Testis (tissue), 5 donors: ENCODE results near the gene UGT1A10. TPM values are rescaled to one million over a fixed set of nuclear protein-coding genes. Genes with fewer than 3 reads are reported as not detected.
"Not testable (repeated sequence)": the region's sequence is repeated elsewhere in the genome, so short reads cannot be mapped to it uniquely, and the experiment has no call there.

ENCODE experiments used
- DNase-seq: peaks from one replicate; pipeline ENCODE4 v3.0.0-alpha.2; 2019
- H3K27ac ChIP-seq, 2 donors: fragments of 200-600 bp; sonication (generic); one replicate each; pipeline ENCODE4 v1.5.1; 2019
- H3K27me3 ChIP-seq: fragments of 200-600 bp; sonication (generic); one replicate; pipeline ENCODE4 v1.5.1; 2019
- H3K36me3 ChIP-seq: fragments of 200-600 bp; sonication (generic); one replicate; pipeline ENCODE4 v1.5.1; 2017; ENCODE audit warnings: low read depth; ENCODE audit errors: missing control alignments
- H3K4me1 ChIP-seq: fragments of 200-600 bp; sonication (generic); one replicate; pipeline ENCODE4 v1.5.1; 2019
- H3K4me3 ChIP-seq, 2 donors: fragments of 200-600 bp; sonication (generic); one replicate each; pipeline ENCODE4 v1.5.1; 2017 to 2019
- H3K9me3 ChIP-seq: fragments of 200-600 bp; sonication (generic); one replicate; pipeline ENCODE4 v1.5.1; 2017
- CTCF ChIP-seq, 3 experiments: fragments of 450-650 bp in 2 of 3; fragments of 200-600 bp in 1 of 3; sonication (generic) in 1 of 3; IDR thresholded peaks; one replicate each; pipeline ENCODE4 v1.5.1; 2016 to 2019; ENCODE audit warnings: antibody characterized with exemption in 3 of 3, mild to moderate bottlenecking in 2 of 3, moderate library complexity in 1 of 3
- POLR2A ChIP-seq: fragments of 450-650 bp; IDR thresholded peaks from one replicate; pipeline ENCODE4 v1.6.1; 2017; ENCODE audit warnings: antibody characterized with exemption, mild to moderate bottlenecking, moderate library complexity
- WGBS, 2 donors: methylation state at CpG; one replicate each; pipeline ENCODE4 v1.1.5; 2018; 5-methylcytosine and 5-hydroxymethylcytosine counted together
- intact Hi-C: fragments of 100-400 bp; cut with DNase I; formaldehyde crosslinking; loops from one replicate; pipeline ENCODE4 v1.15.1; 2023; ENCODE audit warnings: low total_unique reads
- long read RNA-seq, 2 donors: transcript quantifications; one replicate each; lab custom pipeline, GENCODE V29; 2026
- polyA plus RNA-seq: library from polyadenylated mRNA; stranded (reverse); fragments of 350-450 nt; fragmentation: Illumina TruSeq; extraction: RNeasy Lipid Tissue Mini Kit (QIAGEN cat#74804); gene quantifications from one replicate; pipeline ENCODE4 v1.2.3, GENCODE V29; 2014; ENCODE audit warnings: low read depth, low replicate concordance; ENCODE audit not compliant: insufficient read depth
- total RNA-seq, 2 donors: library from RNA; depleted of rRNA; stranded (reverse); fragments of >200 nt; gene quantifications; one replicate each; pipeline ENCODE4 v1.2.3, GENCODE V29; 2016

UGT1A10 gene
- total RNA-seq (under 1 TPM; 0.31 to 0.68 TPM), polyA plus RNA-seq (0.29 TPM)
- long read RNA-seq, donor 1 = 0 reads
- long read RNA-seq, donor 2 = 0 reads

GRCh38 chr2:233636306-233636705, at the start of gene UGT1A10:
UGT1A10 (plus strand) TSS chr2:233636448; CDS start chr2:233636523, 75 bp downstream.
- 81 to 93% methylated on average over 9 to 10 of the region's 10 CpGs for WGBS, 2 donors
- intact Hi-C loops, H3K36me3 ChIP-seq, H3K27ac ChIP-seq, H3K27me3 ChIP-seq, H3K4me3 ChIP-seq, H3K9me3 ChIP-seq, DNase-seq, H3K4me1 ChIP-seq: not testable (repeated sequence)

GRCh38 chr2:233588400-233588799, 47.8 kb upstream of the UGT1A10 start:
- WGBS, 2 donors = 83 to 94% methylated on average over 2 of the region's 2 CpGs
- intact Hi-C loops = no loop called here
- no peaks in the 10 kb centered on the region for H3K4me1 ChIP-seq

GRCh38 chr2:233592706-233593105, 43.5 kb upstream of the UGT1A10 start:
- H3K27ac ChIP-seq, H3K27me3 ChIP-seq, H3K36me3 ChIP-seq, H3K4me3 ChIP-seq, H3K9me3 ChIP-seq, H3K4me1 ChIP-seq, intact Hi-C loops, DNase-seq: not testable (repeated sequence)
- 90 to 100% methylated on average over 1 of the region's 1 CpG for WGBS, 2 donors

More at GRCh38 chr2:233588400-233588799, 47.8 kb upstream of the UGT1A10 start:
- no peak overlapping the region for H3K27ac ChIP-seq
- H3K36me3 ChIP-seq = no peaks in the 10 kb centered on the region
- H3K4me3 ChIP-seq = no peak overlapping the region
- no peaks in the 10 kb centered on the region for H3K9me3 ChIP-seq
- no peaks in the 10 kb centered on the region for H3K27me3 ChIP-seq
- no peak for TF ChIP-seq POLR2A
- no peak for TF ChIP-seq CTCF (IDR thresholded peaks at IDR 0.05)
- no peak for DNase-seq

GRCh38 chr2:233593201-233593600, 43.0 kb upstream of the UGT1A10 start:
- no peak for DNase-seq
- WGBS, 2 donors = 81 to 92% methylated on average over 8 of the region's 8 CpGs
- TF ChIP-seq POLR2A = no peak
- TF ChIP-seq CTCF (IDR thresholded peaks at IDR 0.05) = no peak
- intact Hi-C loops = no loop called here
- no peaks in the 10 kb centered on the region for H3K36me3 ChIP-seq
- H3K27me3 ChIP-seq = no peaks in the 10 kb centered on the region
- no peak overlapping the region for H3K27ac ChIP-seq
- H3K9me3 ChIP-seq = no peaks in the 10 kb centered on the region
- H3K4me1 ChIP-seq = no peaks in the 10 kb centered on the region
- no peak overlapping the region for H3K4me3 ChIP-seq

- intact Hi-C loops = no loop called here
- DNase-seq = no peak
- WGBS, 2 donors = 71 to 97% methylated on average over 1 of the region's 1 CpG
- Histone ChIP-seq H3K36me3 (no peaks in the 10 kb centered on the region), H3K27me3 (no peaks in the 10 kb centered on the region), H3K4me3 (no peak overlapping the region), H3K4me1 (no peaks in the 10 kb centered on the region), H3K9me3 (no peaks in the 10 kb centered on the region), H3K27ac (no peak overlapping the region)
- no peak for TF ChIP-seq CTCF (IDR thresholded peaks at IDR 0.05)
- TF ChIP-seq POLR2A = no peak
These were observed 38.7 kb upstream of the UGT1A10 start for GRCh38 chr2:233597522-233597921.

GRCh38 chr2:233598952-233599351, 37.3 kb upstream of the UGT1A10 start:
- Histone ChIP-seq H3K27ac (no peak overlapping the region), H3K4me1 (no peaks in the 10 kb centered on the region), H3K27me3 (no peaks in the 10 kb centered on the region), H3K9me3 (no peaks in the 10 kb centered on the region), H3K4me3 (no peak overlapping the region), H3K36me3 (no peaks in the 10 kb centered on the region)
- no peak for DNase-seq
- TF ChIP-seq CTCF (IDR thresholded peaks at IDR 0.05) = no peak
- TF ChIP-seq POLR2A = no peak
- 85 to 90% methylated on average over 3 of the region's 3 CpGs for WGBS, 2 donors
- intact Hi-C loops = no loop called here
